Measurements from ENCODE around the gene PLK2. TPM values are rescaled to one million over a fixed set of nuclear protein-coding genes. Genes with fewer than 3 reads are reported as not detected.

Gene PLK2
- 951 and 974 TPM in 2 replicates for total RNA-seq

DNA sequence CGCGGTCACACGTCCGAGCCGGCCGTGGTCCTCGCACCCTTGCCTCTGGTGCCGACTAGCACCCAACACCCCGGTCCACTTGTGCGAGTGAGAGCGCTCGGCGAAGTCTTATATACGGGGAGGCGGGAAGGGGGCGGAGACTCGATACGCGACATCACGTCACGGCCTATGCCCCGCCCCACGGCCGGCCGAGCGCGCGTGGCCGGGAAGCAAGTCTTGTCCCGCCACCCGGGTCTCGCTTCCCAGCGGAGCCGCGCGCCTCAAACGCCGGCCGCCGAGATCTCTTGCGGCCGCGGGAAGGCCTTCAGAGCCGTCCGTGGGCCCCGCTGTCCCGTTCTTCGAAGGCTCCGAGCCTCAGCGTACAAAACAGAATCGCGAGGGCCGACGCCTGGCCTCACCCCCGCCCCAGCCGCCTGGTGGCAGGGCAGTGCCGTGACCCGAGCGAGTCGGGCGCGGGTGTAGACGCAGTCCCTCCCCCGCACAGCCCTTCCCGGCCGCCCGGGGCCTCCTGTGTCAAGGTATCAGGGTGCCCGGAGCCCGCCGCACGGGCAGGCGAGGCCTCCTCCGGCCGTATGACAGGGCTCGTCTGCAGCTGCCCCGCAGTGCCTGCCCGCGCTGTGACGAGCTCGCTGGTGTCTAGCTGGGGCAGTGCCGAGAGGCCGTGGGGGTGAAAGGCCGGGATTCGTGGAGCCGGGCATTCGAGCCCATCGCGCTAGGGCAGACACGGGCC, at the start of gene PLK2:
PLK2 (minus strand) TSS at position 85 of the 730 bp plus-strand sequence. CDS start 127 bp downstream, outside the sequence.
- no peak for DNase-seq (ENCODE audit: extremely low read depth, low read depth, low spot score)

DNA sequence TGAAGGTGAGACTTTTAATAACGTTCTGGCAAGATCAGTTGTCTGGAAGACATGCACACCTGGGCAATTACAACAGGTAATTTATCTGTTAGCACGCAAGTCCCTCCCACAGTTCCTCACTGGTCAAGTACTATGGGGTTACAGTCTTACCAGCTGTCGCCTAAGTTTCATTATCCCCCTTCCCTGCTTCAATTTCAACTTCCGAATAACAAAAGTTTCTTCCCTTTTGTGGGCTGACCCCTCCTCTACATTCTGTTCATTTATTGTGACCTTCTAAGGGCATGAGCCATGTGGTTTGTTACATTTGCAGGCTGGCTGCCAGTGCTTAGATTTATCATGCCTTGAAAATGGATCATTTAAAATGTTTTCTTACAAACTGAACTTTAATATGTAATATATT, 47.8 kb upstream of the PLK2 start:
- DNase-seq (ENCODE audit: extremely low read depth, low read depth, low spot score) = no peak

GRCh38 chr5:58505971-58506640, 46.2 kb upstream of the PLK2 start:
- DNase-seq (ENCODE audit: extremely low read depth, low read depth, low spot score) = no peak

DNA sequence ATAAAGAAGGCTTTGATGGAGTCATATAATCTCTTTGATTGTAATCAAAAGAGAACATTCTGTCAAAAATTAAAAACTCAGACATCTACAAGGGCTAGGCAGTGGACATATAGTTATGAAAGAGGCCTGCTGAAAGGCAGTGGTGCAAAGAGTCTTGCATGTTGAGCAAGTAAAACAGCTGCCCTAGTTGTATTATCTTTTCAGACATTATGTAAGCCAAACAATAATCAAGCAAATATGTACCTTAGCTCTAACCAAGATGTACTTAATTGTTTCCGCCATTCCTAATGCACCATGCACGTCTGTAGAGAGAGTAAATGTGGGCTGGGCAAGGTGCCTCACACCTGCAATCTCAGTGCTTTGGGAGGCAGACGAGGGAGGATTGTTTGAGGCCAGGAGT, 45.6 kb upstream of the PLK2 start:
- DNase-seq (ENCODE audit: extremely low read depth, low read depth, low spot score) = no peak

- DNase-seq (ENCODE audit: extremely low read depth, low read depth, low spot score) = no peak
These were observed 44.9 kb upstream of the PLK2 start for GRCh38 chr5:58504766-58505165.

- DNase-seq (ENCODE audit: extremely low read depth, low read depth, low spot score) = no peak
These were observed 43.6 kb upstream of the PLK2 start for GRCh38 chr5:58503390-58504046.

GRCh38 chr5:58501778-58502417, 42.0 kb upstream of the PLK2 start:
- DNase-seq (ENCODE audit: extremely low read depth, low read depth, low spot score) = no peak

DNA sequence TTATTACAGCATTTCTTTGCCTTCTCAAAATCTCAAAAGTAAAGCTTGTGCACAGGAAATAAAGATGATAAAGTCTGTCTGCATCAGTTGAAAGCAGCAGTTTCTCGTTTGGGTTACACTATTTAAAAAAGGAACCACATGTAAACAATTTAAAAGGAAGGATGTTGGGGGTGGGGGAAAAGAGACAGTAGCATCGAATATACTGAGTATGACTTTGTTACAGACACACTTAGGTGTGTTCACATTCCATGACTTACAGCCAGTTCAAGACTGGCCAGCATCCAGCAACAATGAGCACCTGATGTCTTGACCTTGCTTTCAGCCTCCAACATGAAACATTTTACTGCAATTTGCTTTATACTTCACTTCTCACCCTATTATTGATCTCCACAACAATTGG, 40.1 kb upstream of the PLK2 start:
- DNase-seq (ENCODE audit: extremely low read depth, low read depth, low spot score) = no peak

- no peak for DNase-seq (ENCODE audit: extremely low read depth, low read depth, low spot score)
These were observed 39.3 kb upstream of the PLK2 start for GRCh38 chr5:58499231-58499630.

DNA sequence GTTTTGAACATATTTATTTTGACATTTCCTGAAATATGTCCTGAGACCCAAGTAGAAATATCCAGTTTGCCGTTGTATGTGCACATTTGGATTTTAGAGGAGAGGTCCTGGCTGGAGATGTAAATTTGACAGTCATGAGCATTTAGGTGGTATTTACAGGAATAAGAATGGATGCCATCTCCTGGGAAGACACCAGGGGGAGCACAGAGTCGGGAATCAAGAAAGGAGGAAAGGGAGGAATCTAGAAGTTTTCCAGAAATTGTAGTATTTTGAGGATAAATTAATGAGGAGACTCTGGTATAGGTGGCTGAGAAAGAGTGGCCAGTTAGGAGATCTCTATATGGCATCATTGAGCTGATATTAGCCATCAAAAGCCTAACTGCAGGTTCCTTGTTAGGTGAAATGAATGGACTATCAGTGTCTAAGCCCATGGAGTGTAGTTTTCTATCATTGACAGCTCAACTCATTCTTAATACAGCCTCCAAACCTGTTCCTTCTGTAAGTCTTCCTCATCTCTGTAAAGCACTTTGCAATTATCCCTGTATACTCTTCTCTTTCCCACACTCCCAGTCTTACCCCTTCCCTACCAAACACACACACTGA, 38.6 kb upstream of the PLK2 start:
- peak; percentile 23 for DNase-seq (ENCODE audit: extremely low read depth, low read depth, low spot score)

DNA sequence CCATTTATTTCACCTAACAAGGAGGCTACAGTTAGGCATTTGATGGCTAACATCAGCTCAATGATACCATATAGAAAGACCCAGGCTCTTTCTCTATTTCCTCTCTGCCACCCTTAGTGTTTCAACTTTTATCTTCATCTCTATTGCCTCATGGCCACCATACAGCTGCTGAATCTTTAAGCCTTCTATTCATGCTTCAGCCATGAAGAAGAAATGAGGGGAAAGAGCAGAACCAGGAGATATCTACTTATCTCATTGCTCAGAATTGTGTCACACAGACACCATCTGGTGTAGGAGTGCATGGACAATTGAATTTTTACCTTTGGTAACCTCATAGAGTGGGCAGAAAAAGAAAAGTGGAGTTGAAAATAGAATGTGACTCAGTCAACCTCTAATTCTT, 38.0 kb upstream of the PLK2 start:
- no peak for DNase-seq (ENCODE audit: extremely low read depth, low read depth, low spot score)

DNA sequence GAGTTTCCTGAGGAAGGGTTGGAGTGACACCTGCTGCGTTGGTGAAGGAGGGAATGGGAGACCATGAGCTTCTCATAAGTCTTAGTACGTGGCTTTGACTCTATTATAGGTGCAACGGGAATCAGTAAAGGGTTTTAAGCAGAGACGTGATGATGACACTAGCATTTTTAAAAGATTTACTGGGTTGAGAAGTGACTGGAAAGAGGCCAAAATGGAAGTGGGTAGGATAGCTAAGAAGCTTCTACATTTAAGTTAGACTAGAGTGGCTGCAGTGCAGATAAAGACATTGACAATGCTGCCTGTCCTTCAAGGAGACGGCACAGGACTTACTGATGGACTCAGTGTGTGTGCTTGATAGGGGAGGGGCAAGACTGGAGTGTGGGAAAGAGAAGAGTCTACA, 37.5 kb upstream of the PLK2 start:
- DNase-seq (ENCODE audit: extremely low read depth, low read depth, low spot score) = no peak

DNA sequence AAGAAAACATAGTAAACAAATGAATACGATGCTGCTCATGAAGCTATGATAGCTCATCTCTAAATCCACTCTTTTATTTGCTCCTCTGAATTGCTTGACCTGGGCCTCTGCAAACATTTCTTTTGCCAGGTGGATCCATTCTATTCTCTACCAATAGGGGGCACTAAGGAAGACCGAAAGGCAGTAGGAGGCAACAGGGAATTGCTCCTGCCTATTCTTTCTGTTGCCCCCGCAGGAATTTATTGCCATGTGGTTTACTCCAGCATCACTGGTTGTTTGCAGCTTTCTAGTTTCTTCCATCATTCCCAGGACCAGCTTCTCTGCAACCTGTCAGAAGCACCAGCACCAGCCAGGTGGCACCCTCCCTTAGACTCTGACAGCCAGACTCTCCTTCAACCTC, 36.6 kb upstream of the PLK2 start:
- no peak for DNase-seq (ENCODE audit: extremely low read depth, low read depth, low spot score)

DNA sequence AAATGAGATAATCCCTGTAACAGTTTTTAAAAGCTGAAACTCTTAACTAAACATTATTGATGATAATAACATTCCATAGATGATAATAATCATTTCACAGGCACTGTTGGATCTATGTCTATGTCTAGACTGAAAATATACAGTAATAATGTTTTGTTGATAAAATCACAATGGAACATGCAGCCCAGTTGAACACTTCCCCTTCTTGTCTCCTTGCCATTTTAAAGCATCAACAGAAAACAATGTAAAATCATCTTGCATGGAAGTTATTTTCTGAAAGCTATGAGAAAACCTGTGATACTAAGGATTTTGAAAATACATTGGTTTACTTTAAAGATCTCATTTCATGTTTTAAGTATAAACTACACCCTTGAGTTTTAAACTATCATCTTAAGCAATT, 33.3 kb upstream of the PLK2 start:
- no peak for DNase-seq (ENCODE audit: extremely low read depth, low read depth, low spot score)

GRCh38 chr5:58491216-58491892, 31.5 kb upstream of the PLK2 start, which contains the start of gene GAPT:
GAPT (plus strand) TSS chr5:58491435; CDS start chr5:58494537, 3,102 bp downstream.
- DNase-seq (ENCODE audit: extremely low read depth, low read depth, low spot score) = no peak

GRCh38 chr5:58490402-58491050, 30.6 kb upstream of the PLK2 start:
- no peak for DNase-seq (ENCODE audit: extremely low read depth, low read depth, low spot score)

GRCh38 chr5:58486290-58486689, 26.4 kb upstream of the PLK2 start:
- DNase-seq (ENCODE audit: extremely low read depth, low read depth, low spot score) = no peak

GRCh38 chr5:58484505-58484904, 24.6 kb upstream of the PLK2 start:
- DNase-seq (ENCODE audit: extremely low read depth, low read depth, low spot score) = no peak

DNA sequence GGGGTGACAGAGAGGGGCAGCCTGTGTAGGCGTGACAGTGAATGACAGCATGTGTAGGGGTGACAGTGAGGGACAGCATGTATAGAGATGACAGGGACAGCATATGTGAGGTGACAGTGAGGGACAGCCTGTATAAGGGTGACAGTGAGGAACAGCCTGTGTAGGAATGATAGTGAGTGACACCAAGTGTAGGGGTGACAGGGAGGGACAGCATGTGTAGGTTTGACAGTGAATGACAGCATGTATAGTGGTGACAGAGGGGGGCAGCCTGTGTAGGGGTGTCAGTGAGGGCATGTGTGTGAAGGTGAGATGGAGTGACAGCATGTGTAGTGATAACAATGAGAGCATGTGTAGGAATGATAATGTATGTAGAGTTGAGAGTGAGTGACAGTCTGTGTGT, 22.6 kb upstream of the PLK2 start:
- no peak for DNase-seq (ENCODE audit: extremely low read depth, low read depth, low spot score)

GRCh38 chr5:58481828-58482227, 21.9 kb upstream of the PLK2 start:
- DNase-seq (ENCODE audit: extremely low read depth, low read depth, low spot score) = no peak
